ENCODE results near the gene PAF1.

Gene PAF1

DNA sequence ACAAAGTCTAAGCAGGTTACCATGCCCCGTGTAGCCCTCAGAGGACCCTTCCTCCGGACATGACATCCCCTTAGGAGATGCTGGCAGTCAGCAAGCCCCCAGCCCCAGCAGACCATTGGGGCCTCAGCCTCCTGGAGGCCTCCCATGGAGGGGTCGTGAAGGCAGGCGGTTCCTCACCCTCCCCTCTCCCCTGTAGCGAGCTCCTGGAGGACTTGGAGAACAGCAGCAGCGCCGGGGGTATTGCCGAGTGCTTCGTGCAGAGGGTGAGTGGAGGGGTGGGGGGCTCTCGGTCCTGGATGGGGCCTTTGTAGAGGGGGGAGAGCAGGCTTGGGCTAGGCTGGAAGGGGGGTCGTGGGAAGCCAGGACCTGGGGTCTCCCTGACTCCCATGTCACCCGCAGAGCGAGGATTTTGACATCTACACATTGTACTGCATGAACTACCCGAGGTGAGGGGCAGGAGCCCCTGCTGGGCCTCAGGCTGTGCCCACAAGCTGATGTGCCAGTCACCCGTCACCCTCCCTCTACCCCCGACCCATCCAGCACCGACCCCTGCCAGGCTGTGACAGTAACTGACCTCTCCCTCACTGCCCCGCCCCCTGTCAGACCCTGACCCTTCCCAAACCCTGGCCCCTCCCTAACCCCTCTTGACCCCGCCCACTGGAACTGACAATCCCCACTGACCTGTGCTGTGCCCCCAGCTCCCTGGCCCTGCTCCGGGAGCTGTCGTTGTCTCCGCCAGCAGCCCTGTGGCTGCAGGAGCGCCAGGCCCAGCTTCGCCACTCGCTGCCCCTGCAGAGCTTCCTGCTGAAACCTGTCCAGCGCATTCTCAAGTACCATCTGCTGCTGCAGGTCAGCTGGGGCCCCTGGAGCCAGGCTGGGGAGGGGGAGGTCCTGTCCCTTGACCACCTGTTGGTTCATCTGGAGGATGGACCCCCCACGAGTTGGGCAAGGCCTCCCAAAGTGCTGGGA is 25.5 kb upstream of the PAF1 start:
- DNase-seq, result no peak

- DNase-seq, result no peak
Observed at GRCh38 chr19:39415111-39416046, 24.5 kb upstream of the PAF1 start.

- DNase-seq, result no peak
Observed at GRCh38 chr19:39413911-39414608, 23.2 kb upstream of the PAF1 start.

- DNase-seq, result no peak
Observed at GRCh38 chr19:39413272-39413910, 22.5 kb upstream of the PAF1 start.

DNA sequence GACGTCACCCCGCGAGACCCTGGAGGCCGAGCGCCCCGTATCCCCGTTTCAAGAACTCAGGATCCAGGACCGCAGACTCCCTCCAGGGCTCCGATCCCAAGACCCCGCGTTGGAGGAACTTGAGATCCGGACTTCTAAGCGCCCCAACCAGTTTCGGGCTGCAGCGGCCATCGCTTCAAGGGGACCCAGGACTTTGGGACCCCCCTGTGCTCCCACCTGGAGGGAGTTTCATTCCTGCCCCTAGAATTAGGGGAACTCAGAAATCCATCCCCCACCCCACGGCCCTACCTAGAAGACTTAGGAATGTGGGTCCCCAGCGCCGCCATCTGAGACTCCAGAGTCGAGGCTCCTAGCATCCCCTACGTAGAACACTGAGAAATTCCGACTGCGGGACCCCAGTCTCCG is 22.0 kb upstream of the PAF1 start:
- no peak for DNase-seq

GRCh38 chr19:39412100-39412866 is 21.4 kb upstream of the PAF1 start, which contains the start of gene PLEKHG2:
Gene PLEKHG2 (plus strand): TSS chr19:39412669. CDS start chr19:39414087, 1,418 bp downstream.
- peak; percentile 94 for DNase-seq

GRCh38 chr19:39411832-39412099 is 20.9 kb upstream of the PAF1 start:
- DNase-seq, result peak; percentile 79

GRCh38 chr19:39411081-39411831 is 20.4 kb upstream of the PAF1 start:
- peak; percentile 34 for DNase-seq

DNA sequence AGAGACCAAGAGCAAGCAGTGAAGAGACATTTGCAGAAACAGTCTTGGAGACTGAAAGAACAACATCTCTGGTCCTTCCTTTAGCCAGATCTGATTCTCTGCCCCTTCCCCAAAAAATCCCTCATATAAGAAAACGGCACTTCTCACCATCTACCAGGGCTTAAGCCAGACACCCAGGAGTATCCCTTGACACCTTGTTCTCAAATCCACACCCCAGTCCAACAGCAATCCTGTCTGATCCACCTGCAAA is 19.9 kb upstream of the PAF1 start:
- no peak for DNase-seq

- peak; percentile 62 for DNase-seq
Observed at GRCh38 chr19:39410017-39410830, 19.3 kb upstream of the PAF1 start.

DNA sequence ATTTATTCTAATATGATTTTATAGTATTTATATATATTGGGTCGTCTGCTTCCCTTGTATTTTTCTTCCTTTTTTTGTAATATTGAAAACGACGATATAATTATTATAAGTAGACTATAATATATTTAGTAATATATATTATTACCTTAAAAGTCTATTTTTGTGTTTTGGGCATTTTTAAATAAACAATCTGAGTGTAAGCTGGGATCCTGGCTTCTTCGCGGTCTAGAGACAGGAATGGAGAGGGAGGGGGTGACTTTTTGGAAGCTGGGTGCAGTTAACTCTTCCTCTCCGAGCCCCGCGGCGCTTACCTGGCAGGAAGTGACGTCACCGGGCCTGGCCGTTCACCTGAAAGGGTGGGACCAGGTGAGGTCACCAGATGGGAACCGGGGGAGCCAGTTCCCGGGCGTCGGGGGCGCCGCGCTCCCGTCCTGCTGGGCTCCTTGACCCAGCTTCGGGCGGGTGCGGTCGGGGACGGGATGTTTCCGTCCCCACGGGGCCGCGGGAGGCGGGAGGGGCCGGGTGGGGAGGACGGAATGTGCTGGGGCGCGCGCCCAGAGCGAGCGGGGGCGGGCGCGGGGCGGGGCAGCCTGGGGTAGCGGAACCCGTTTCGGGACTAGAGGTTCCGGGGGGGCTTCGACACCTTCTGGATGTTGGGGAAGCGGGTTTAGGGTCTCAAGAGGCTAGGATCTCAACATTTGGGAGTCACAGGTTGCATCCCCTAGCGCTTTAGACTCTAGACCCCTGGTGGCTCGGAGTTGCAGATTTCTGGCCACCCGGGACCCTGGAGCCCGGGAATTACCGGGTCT is 18.5 kb upstream of the PAF1 start:
- peak; percentile 35 for DNase-seq

DNA sequence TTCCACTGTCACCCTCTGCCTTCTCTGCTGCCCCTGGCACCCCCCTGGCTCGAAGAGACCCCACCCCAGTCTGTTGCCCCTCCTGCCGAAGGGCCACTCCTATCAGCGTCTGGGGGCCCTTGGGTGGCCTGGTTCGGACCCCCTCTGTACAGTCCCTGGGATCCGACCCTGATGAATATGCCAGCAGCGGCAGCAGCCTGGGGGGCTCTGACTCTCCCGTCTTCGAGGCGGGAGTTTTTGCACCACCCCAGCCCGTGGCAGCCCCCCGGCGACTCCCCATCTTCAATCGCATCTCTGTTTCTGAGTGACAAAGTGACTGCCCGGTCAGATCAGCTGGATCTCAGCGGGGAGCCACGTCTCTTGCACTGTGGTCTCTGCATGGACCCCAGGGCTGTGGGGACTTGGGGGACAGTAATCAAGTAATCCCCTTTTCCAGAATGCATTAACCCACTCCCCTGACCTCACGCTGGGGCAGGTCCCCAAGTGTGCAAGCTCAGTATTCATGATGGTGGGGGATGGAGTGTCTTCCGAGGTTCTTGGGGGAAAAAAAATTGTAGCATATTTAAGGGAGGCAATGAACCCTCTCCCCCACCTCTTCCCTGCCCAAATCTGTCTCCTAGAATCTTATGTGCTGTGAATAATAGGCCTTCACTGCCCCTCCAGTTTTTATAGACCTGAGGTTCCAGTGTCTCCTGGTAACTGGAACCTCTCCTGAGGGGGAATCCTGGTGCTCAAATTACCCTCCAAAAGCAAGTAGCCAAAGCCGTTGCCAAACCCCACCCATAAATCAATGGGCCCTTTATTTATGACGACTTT is 17.7 kb upstream of the PAF1 start:
- DNase-seq, result no peak

GRCh38 chr19:39407660-39408391 is 16.9 kb upstream of the PAF1 start:
- peak; percentile 8 for DNase-seq

- no peak for DNase-seq
Observed at GRCh38 chr19:39407410-39407659, 16.4 kb upstream of the PAF1 start.

GRCh38 chr19:39406656-39407409 is 15.9 kb upstream of the PAF1 start, which contains the start of gene ZFP36:
Gene ZFP36 (plus strand): TSS chr19:39406847. CDS start chr19:39406905, 58 bp downstream.
- peak; percentile 27 for DNase-seq

GRCh38 chr19:39405958-39406655 is 15.2 kb upstream of the PAF1 start:
- no peak for DNase-seq
